Endothelial cell of umbilical vein (primary cell): Measurements from ENCODE around the gene CHST12.

Experiments used
- CTCF ChIP-seq, 2 donors: IDR thresholded peaks; 1 replicate in 1 of 2; 2 replicates in 1 of 2; pipeline ENCODE4 v1.5.1; 2011; ENCODE audit warnings: low read length in 2 of 2, mild to moderate bottlenecking in 2 of 2, moderate library complexity in 2 of 2, control low read depth in 1 of 2, inconsistent platforms in 1 of 2, low read depth in 1 of 2; ENCODE audit not compliant: insufficient read depth in 1 of 2; ENCODE audit errors: extremely low read depth in 1 of 2
- POLR2A ChIP-seq: IDR thresholded peaks from 2 replicates; pipeline ENCODE4 v1.6.1; 2012; ENCODE audit warnings: low read depth, mild to moderate bottlenecking, control low read depth, low read length

- no peak for TF ChIP-seq CTCF (IDR thresholded peaks at IDR 0.05; ENCODE audit: extremely low read depth in 1 of 2, insufficient read depth in 1 of 2, low read depth in 1 of 2, low read length in 2 of 2)
- TF ChIP-seq POLR2A = no peak
Measured at GRCh38 chr7:2409745-2410414, 6.5 kb downstream of the CHST12 start.
